ENCODE results near the gene MRPL17.

The MRPL17 gene

DNA sequence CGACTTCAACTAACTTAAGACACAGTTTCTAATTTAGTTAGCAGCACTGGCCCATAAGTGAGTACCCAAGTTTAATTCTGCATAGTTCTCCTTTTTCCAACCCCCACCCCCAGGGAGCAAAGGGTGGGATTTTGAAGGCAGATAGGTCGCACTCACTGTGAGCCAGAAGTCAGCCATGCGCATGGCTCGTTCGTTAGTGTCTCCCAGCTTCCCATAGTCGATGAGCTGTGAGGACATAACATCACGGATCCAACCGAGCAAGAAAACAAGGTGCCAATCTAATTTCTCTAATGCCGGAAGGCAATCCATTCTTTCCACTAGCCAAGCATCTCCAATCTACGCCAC, 577 bp downstream of the MRPL17 start:
- DNase-seq (ENCODE audit: low spot score) = no peak

DNA sequence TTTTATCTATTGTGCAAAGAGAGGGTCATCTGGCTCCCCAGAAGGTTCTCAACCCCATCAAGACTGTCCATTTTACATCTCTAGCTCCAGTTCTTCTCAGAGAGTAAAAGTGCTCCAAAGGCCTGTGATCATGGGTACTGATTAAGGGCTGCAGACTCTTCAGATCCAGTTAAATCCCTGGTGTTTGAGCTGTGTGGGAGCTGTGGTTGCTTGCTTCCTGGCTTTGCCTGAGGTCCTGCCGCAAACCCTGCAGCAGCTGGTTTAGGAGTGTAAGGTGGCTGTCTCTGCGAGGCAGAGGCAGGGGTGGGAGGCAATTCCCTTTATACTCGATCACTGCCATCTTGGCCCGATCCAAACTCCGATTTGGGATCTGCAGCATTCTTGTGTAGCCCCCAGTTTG, 1.2 kb downstream of the MRPL17 start:
- DNase-seq (ENCODE audit: low spot score) = no peak

DNA sequence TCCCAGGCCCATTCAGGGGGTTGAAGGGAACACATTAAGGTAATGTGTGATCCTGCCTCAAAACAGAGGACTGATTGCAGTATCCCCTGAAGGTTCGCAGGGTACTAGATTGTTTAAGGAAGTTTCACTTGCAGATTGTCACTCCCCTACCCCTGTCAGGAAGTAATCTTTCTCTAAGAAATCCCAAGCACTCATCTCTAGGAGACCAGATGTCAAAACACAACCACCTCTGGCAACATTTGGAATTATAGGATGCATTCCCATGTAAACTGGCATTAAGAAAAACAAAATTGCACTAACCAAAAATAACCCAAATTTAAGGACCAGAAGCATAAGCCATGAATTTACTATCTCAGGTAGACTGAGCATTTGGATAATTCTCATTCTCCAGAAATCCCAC, 1.6 kb downstream of the MRPL17 start:
- no peak for DNase-seq (ENCODE audit: low spot score)

DNA sequence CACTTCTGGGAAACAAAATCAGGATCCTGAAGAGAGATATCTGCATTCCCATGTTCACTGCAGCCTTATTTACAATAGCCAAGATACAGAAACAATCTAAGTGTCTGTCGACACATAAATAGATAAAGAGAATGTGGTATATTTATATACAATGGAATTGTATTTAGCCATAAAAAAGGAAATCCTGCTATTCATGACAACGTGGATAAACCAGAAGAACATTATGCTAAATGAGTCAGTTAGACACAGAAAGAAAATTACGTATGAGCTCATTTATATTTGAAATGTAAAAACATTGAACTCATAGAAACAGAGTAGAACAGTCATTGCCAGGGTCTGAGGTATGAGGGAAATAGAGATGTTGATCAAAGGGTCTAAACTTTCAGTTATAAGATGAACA, 6.1 kb downstream of the MRPL17 start:
- DNase-seq (ENCODE audit: low spot score) = no peak

DNA sequence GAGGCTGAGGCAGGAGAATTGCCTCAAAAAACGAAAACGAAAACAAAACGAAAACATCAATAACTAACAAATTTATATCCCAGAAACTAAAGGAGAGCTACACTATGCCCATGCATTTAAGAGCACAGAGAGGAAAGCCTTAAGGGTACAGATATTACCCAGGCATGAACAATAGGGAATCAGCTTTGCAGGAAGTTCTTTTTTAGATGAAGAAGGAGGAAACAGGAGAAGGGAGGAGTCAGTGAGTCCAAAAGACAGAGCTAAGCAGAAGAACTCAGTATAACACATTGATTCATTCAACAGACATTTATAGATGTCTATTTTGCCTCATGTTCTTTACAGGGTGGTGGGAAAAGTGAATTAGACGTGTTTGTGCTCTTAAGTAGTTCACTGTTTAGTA, 8.3 kb downstream of the MRPL17 start:
- DNase-seq (ENCODE audit: low spot score) = no peak

DNA sequence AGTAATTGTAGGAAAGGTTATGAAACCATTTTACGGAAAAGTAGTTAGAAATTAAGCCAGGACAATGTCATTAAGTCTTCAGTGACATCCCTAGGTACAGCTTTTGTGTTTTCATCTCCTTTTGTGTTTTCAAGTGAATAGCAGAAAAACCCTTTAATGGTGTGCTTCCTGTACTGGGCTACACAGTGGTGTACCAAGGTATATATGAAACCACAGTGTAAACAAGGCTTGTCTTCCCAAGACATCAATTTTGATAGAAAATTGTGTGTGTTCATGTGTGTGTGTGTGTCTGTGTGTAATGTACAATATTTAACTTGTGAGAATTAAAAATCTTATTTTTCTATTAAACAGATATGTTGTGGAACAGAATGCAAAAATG, 8.9 kb downstream of the MRPL17 start:
- no peak for DNase-seq (ENCODE audit: low spot score)

DNA sequence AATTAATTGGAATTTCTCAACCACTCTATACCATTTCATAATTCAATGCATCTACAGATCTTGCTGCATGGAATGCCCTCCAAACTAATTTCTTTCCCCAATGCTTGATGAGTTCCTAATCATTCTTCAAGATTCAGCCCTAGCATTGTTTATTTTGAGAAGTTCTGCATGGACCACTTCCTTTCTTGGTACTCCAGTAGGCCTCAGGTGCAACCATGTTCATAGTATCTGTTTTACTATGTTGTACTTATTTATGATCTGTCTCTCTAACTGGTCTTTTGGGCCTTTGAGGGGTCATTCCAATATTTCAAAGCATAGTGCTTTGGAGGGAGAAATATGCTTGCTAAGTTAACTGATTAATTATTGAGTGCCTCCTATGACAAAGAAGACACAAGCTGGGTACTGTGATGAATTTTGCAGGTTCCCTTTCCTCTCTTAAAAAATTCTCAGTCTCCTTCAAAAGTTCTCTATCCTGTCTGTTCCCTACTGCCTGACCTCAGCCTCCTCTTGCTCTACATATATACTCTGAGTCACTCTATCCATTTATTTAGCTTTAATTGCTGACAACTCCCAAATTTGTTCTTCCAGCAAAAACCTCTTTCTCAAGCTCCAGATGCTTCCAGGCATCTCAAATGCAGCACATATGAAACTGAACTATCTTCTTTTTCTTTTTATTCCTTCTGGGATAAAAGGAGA, 9.5 kb downstream of the MRPL17 start:
- no peak for DNase-seq (ENCODE audit: low spot score)

DNA sequence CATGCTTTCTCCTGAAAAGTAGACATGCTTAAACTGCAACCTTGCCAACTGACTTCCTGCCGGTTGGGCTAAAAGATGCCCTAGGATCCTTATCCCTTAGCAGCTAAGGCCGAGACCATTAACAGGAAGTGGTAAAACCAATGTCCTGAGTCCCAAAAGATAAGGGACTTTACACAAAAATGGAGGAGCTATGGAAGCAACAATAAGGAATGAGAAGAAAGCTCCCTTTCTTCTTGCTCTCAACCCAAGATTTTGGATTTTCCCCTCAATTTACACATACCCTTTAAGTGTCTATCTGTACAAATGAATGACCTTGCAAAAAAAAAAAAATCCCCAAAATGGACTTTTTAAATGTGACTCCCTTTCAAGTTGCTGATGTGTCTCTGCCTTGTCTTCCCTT, 11.1 kb downstream of the MRPL17 start:
- DNase-seq (ENCODE audit: low spot score) = no peak

DNA sequence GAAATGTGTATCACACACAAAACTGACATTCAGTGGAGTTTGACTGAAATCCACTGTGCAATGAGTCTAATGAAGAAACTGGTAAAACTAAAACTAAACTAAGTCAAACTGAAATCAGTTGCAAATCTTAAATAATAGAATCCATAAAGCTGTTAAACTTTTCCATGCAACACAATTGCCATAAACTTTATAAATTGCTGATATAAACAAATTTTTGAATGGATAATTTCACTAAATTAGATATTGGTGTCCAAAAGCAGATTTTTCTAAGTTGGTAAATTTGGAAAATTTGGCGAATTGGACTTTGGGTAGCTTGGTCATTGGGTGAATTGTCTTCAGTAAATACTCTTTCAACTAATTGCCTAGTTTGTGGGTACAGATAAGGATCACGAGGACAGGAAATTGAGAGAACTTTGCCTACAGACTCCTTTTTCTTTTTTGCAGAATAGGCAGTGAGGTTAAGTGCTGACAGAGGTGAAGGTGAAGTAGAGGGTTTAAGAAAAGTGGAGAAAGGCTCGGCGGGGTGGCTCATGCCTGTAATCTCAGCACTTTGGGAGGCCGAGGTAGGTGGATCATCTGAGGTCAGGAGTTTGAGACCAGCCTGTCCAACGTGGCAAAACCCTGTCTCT, 12.8 kb downstream of the MRPL17 start:
- DNase-seq (ENCODE audit: low spot score) = no peak

DNA sequence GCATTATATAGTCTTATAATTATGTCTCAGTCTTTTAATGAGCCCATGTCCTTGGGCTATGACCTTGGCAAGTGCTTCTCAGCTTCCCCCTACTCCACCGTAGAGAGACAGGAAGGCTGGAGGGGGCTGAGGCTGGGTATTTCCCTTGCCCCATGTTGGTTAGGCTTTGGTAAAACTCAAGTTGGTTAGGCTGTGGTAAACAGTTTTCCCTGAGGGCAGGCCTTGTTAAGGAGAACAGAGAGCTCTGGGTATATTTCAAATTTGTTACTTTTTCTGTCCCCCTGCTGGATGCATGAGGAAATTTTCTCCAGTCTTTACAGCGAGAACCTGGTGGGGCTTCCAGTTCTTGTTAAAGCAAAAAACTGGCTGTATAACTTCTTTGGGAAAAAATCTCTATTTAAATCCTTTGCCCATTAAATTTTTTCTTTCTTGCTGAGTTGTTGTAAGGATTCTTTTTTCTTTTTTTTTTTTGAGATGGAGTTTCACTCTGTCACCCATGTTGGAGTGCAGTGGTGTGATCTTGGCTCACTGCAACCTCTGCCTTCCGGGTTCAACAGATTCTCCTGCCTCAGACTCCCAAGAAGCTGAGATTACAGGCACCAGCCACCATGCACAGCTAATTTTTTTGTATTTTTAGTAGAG, 15.3 kb downstream of the MRPL17 start:
- no peak for DNase-seq (ENCODE audit: low spot score)

DNA sequence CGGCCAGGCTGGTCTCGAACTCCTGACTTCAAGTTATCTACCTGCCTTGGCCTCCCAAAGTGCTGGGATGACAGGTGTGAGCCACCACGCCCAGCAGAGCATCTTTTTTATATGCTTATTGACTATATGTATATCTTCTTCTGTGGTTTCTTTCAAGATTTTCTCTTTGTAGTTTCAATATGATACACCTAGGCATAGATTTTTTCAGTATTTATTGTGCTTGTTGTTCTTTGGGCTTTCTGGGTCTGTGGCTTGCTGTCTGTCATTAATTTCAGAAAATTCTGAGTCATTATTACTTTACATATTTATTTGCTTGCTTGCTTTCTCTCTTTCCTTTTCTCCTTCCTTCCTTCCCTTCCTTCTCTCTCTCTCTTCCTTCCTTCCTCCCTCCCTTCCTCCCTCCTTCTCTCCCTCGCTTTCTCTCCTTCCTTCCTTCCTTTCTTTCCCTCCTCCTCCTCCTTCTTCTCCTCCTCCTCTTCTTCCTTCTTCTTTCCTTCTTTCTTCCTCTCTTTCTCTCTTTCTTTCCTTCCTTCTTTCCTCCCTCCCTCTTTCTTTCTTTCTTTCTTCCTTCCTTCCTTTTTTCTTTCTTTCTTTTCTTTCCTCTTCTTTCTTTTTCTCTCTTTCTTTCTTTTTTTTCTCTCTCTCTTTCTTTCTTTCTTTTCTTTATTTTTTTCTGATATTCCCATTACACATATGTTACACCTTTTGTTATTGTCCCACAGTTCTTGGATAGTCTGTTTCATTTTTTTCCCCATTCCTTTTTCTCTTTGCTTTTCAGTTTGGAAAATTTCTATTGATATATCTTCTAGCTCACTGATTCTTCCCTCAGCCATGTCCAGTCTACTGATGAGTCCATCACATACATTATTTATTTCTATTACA, 16.6 kb downstream of the MRPL17 start:
- no peak for DNase-seq (ENCODE audit: low spot score)

DNA sequence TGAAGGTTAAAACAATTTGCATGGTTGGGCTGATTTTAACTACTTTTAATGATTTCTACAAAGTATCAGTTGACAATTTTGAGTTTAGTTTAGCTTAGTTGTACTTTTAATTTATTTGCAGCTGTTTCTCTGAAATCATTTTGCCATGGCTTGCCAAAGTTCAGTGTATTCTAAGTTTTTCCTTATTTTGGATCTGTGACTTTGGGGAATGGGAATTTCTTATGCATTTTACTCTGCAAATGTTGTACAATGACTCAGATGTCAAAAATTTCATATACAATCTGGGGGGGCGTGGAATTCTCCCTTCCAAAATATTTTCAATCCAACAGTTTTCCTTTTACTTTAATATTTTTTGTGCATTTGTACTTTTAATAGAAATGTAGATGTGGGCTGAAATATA, 18.6 kb downstream of the MRPL17 start:
- no peak for DNase-seq (ENCODE audit: low spot score)

DNA sequence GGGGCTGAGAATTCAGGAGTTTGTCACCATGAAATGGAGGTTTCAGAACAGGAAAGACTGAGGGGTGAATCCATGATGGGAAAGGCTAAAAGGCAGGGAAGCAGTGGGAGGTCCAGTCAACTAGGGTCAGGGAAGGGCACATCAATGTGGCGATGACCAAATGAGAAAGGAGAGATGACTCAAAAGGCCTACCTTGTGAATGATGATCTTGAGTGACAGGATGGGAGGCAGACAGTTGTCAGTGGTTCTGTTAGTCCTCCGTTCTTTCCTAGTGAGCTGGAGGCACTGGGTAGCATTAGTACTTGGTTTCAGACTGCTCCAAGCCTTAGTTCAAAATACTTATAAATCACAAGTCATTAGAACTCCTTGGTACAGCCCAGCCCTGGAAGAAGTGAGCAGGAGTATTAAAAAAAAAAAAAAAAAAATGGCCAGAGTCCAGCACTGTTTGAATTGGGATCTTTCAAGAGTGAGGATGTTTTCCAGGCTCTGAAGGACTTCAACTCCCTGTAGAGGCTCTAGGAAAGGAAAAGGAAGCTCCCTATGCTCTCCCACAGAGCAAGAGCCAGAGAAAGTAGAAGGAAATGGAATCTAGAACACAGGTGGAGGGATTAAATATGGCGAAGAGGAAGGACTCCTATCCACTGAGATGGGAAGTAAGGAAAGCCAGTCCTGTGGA, 19.2 kb downstream of the MRPL17 start:
- no peak for DNase-seq (ENCODE audit: low spot score)

DNA sequence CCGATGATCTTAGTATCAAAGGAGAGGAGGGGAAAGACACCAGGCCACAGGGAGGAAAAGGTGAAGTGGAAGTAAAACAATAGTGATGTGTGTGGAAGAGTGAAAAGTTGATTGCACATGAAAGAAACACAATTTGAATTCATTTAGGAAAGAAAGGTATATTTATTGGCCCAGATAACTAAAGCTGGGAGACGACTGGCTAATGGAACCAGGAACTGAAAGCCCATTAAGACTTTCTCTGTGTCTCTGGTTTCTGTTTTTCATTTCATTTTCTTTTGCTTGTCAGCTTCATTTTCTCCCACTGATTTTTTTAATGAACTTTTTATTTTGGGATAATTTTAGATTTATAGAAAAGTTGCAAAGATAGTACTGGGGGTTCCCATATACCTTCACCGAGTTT, 22.4 kb downstream of the MRPL17 start:
- DNase-seq (ENCODE audit: low spot score) = no peak

DNA sequence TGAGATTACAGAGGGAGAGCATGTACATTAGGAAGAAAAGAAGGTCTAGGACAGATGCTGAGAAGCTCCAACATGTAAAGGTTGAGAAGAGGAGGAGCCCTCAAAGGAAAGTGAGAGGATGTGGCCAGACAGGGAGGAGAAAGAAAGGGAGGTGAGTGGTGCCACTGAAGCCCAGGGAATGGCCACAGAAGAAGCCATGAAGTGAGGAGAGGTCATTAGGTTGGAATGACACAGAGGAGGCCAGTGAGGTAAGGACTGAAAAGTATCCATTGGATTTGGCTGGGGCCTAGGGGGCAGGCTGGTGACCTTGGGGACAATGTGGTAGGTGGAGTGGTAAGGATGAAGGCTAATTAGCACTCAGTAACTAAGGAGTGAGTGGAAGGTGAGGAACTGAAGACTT, 24.5 kb downstream of the MRPL17 start:
- DNase-seq (ENCODE audit: low spot score) = no peak

DNA sequence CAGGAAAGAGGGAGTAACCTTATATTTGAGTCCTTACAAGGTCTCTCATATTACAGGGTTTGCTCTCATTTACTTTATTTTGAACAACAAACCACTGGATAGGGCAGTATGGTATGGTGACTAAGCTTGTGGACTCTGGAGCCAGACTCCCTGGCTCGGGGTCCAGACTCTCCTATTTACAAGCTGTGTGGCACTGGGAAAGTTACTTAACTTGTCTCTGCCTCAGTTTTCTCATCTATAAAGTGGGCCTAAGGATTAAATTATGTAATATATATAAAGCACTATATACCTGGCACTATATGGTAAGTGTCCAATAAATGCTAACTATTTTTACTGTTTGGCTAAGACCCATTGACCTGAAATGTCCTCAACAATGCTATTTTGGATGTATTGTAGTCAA, 25.8 kb downstream of the MRPL17 start:
- DNase-seq (ENCODE audit: low spot score) = no peak

DNA sequence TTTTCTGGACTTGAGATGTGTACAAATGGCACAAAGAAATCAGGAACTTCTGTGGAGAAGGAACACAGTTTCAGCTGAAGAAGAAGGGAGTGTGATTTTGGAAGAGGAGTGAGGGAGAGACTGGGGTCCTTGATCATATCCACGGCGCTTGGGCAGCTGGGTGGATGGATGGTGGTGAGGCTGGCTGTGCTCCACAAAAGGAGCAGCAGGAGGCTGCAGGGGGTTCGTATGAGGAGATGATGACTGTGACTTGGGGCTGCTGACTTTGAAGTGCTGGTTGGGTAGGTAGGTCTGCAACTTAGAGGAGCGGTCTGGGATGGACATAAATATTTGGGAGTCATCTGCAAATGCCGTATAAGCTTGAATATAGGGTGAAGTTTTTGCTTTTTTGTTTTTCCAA, 26.2 kb downstream of the MRPL17 start:
- no peak for DNase-seq (ENCODE audit: low spot score)

DNA sequence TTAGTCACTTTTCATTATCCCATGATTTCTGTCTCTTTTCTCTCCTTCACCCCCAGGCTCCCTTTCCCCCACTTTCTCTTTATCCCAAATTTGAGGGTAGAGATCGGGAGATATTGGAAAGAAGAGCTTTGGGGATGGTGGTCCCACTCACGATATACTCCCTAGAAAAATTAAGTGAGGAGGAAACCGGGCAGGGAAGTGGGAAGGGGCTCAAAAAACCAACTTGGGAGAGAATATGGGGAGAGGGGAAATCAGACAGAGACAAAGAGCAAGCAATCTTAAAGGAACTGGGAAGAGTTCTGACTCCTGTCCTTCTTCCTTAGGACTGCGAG, 26.6 kb downstream of the MRPL17 start:
- no peak for DNase-seq (ENCODE audit: low spot score)

DNA sequence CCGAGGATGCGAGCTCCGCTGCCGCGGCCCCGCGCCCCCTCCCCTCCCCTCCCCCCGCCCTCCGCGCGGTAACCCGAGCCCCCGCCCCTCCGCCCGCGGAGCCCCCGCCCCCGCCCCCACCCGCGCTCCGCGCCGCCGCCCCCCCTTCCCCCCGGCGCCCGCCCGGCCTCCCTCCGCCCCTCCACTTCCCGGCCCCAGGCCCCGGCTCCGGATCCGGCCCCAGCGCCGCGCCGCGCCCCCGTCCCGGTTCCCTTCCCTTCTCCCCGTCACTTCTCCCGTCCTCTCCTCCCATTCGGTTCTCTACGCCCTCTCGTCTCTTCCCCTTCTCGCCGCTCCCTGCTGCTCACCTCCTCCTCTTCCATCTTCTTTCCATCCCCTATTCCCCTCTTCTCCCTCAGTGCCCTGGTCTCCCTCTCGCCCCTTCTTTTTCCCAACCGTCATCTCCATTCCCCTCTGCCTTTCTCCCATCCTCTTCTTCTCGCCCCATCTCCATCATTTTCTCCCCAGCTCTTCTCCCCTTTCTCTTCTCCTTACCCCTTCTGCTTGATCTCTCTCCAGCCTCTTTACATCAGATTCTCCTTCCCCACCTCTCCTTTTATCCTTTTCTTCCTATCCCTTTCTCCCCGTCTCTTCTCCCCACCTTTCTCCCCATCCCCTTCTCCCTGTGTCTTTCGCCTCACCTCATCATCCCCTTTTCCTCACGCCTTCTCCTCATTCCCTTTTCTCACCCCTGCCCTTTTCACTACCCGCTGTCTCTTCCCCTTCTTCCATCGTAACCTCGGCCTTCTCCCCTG, 27.2 kb downstream of the MRPL17 start, which contains the start of gene DCHS1:
Gene DCHS1 (minus strand): TSS at position 20 of the 794 bp plus-strand sequence. CDS start 14,196 bp downstream, outside the sequence.
- peak; percentile 69 for DNase-seq (ENCODE audit: low spot score)

DNA sequence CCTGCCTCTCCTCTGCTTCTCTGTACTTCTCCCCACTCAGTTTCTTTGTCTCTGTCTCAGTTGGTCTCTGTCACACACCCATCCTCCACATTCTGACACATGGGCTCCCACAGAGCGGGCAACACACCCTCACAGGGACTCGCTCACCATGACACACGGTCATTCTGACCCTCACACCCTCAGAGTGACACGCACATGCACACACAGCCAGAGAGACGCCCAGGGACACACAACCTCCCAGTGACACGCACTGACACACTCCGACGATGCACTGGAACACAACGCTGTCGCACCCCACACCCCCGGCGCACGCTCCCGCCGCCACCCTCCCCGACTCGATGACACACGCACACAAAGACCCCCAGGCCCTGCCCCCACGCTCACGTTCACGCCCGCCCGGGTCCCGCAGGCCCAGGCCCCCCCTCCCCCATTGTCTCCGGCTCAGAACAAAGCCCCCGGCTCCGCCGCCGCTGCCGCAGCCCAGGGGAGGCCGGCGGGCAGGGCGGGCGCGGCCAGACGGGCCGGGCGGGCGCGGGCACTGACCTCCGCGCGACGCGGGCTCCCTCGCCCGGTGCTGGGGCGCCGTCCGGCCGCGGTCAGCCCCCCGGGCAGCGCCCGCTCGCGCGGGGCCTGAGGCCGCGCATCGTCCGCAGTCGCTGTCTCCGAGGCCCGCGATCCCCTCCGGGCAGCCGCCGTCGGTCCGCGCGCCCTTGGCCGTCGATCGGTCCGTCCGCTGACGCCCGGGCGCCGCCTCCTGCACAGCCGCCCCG, 27.9 kb downstream of the MRPL17 start:
- peak; percentile 65 for DNase-seq (ENCODE audit: low spot score)
